ENCODE data around the gene COMMD8.
"Not testable (repeated sequence)": the region's sequence is repeated elsewhere in the genome, so short reads cannot be mapped to it uniquely, and the experiment has no call there.

COMMD8 gene

DNA sequence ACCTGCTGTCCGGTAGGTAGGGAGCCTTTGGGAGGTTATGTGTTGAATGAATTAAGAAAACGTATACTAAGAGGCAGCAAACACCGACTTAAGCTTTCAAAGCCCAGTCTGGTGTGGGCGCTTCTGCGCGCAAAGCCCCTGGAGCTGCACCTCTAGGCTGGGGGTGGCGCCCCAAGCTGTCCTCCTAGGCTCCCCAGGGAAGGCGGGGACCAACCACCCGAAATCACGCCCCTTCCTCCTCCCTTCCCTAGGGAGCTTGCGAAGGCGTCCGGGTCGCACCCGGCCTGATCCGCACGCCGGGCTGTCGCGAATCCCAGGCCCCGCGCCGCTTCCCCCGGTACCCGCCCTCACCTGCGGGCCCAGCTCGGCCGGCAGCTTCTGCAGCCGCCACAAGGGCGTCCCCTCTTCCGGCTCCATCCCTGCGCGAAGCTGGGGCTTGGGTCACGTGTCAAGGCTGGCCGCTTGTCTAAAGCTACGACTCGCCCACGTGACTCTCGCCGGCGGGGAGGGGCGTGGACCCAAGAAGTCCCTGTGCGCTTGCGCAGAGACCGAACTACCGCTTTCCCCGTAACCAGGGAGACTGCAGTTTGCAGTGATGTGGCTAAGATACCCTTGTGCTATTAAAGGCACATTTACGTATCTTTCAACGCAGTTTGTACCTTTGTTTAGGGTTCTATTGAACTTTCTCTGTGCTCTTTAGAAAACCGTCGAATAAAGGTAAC, at the start of gene COMMD8:
Gene COMMD8, minus strand, starts transcription at position 468 of the 722 bp plus-strand sequence. Its CDS starts 51 bp downstream, at position 417.
- DNase-seq = peak; percentile 96

GRCh38 chr4:47510506-47511143, 47.1 kb upstream of the COMMD8 start:
- no peak for DNase-seq

- no peak for DNase-seq
Observed at GRCh38 chr4:47505666-47506065, 42.2 kb upstream of the COMMD8 start.

- no peak for DNase-seq
Observed at GRCh38 chr4:47505147-47505546, 41.6 kb upstream of the COMMD8 start.

- no peak for DNase-seq
Observed at GRCh38 chr4:47500776-47501175, 37.3 kb upstream of the COMMD8 start.

- DNase-seq = no peak
Observed at GRCh38 chr4:47499700-47500099, 36.2 kb upstream of the COMMD8 start.

DNA sequence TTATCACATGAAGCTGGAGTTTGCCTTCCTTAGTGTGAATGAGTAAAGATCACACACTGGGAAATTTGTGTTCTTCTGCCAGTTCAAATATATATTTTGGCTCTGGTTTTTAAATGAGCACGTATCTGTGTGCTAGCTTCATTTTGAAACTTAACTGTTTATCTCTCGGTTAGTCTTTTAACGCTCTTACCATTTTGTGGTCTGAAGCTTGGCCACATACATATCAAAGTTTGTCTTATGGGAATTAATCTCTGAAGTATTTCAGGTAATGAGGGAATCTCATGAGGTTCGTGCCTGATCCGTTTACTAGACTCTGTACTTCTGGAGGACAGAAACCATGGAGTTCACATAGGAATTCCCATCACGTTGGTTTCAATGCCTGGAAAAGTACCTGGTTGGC, 35.4 kb upstream of the COMMD8 start:
- DNase-seq = no peak

DNA sequence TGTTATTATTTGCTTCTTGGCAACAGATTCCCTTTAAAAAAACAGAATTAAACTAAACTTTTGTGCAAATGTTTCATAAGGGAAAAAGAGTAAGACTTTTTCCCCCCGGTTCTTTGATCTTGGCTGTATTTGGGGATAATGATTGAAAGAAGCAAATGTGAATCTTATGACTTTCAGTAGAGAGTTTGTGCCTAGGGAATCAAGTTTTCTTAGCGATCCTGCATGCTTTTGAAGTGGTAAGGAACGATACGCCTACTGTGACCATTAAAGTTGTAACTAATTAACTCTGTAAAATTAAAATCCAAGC, 30.6 kb upstream of the COMMD8 start:
- no peak for DNase-seq

GRCh38 chr4:47493238-47494123, 30.0 kb upstream of the COMMD8 start:
- DNase-seq = no peak

DNA sequence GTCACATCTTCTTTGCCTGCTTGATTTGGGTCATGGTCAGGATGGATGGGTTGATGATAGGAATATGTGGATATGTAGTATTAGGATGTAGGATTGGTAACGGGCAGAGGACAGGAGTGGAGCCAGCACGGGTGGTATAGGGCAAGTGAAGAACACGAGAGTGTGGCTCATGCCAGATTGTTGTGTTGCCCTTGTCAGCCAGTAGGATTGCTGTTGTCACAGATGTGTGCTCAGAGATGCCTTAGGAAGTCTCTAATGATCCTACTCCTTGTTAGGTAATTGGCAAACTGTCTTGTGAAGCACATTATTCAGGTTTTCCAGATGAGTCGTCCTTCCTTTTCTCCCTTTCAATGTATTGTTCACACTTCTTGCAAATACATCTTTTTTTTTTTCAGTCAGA, 27.0 kb upstream of the COMMD8 start:
- no peak for DNase-seq

- DNase-seq = no peak
Observed at GRCh38 chr4:47488706-47489105, 25.2 kb upstream of the COMMD8 start.

- DNase-seq = not testable (repeated sequence)
Observed at GRCh38 chr4:47486727-47487126, 23.2 kb upstream of the COMMD8 start.

DNA sequence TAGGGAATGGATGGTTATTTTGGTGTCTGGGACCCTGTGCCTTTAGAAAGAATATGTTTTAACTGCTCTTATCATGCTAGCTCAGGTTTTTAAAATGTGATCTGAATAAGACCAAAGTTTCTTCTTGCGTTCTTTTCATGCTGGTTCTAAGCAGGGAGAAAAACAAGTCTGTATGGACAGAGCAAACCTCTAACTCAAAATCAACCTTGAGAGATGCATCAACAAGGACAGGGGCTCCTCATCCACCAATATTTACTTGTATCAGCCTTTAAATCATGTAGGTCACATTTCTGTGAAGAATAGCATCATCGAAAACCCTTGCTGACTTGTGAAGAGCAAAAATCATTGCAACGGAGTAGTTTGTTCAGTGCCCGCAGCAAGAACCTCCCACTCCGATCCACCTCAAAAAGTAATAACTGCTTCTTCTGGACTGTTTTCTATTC, 22.8 kb upstream of the COMMD8 start:
- DNase-seq = no peak

DNA sequence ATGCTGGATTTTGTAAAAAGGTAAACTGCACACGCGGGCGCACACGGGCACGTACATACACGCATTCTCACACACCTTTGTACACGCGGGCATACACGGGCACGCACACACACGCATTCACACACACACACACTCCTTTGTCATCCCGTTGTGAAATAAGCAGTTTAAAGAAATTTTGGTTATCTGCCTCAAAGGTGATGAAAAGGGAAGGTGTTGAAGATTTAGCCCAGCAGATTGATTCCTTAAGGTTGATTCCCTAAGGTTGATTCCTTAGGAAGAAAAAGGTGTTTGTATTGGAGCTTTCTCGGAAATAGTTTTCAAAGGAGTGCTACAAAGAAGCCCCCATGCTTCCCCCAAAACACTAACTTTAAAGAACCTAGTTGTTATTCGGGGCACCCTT, 22.3 kb upstream of the COMMD8 start:
- no peak for DNase-seq

- DNase-seq = peak; percentile 49
Observed at GRCh38 chr4:47485047-47485692, 21.7 kb upstream of the COMMD8 start, which contains the start of gene ATP10D. TSS of gene ATP10D (plus strand) at chr4:47485275. CDS start at chr4:47512541, 27,266 bp downstream.

DNA sequence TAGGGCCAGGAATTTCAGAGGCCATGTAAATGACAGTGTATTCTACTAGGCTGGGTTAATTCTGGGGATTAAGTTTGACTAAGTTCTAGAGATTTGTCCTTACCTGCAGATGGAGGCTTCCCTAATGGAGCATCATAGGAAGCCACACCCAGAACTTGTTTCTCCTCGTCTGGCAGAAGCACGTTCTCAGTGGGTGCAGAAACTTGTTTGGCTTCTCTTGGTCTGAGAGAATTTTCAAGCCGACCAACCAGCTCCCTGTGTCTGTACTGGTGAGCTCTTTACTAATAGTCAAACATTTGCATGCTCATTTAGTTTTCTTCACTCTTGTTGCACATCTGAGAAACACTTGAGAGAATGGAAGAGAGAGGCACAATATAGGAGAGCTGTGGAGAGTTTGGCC, 20.7 kb upstream of the COMMD8 start:
- DNase-seq = no peak

GRCh38 chr4:47483745-47484144, 20.2 kb upstream of the COMMD8 start:
- no peak for DNase-seq

DNA sequence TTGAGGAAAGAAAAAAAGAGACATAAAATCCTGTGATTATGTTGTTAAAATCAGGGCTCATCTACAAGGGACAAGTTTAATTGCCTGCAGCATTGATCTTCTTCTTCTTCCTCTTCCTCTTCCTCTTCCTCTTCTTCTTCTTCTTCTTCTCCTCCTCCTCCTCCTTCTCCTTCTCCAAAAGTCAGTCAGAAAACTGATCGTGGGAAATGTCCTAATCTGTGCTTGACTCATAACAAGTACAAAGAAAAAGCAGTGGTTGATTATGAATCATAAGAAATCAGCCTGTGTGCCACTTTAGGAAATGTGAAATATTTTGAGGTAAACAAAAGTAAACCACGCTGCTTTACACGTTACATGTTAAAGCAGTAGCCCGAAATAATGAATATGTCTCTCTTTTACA, 18.8 kb upstream of the COMMD8 start:
- no peak for DNase-seq

DNA sequence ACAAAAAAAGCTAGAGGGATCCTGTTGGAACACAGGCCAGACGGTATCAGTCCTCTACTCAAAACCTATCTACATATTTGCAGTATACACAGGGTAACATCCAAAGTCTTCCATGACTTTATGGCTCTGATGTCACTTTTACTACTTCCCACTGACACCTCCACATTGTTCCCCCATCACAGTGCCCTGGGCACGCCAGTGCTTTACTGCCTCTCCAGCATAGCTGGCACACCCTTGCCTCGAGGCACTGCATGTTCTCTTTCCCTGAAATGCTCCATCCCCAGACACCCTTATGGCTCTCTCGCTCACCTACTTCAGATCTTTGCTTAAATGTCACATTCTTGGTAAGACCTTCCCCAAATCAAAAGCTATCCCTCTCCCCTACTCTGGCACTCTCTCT, 15.3 kb upstream of the COMMD8 start:
- no peak for DNase-seq

- DNase-seq = no peak
Observed at GRCh38 chr4:47475411-47475810, 11.9 kb upstream of the COMMD8 start.

DNA sequence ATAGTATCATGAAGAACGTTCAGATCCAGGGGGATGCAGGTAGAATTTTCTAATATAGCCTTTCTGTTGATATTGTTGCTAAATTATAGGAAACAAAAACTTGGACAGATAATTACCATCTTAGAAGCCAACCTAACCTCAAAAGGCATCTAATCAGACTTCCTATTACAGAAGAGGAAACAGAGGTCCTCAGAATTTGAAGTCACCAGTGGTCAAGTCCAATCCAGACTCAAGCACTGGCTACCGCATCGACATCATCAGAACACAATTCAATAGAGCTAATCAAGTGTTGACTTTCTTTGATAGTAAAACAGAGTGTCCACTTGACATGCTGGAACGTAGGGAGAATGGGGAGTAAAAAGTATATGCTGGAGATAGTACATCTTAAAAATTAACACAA, 11.3 kb upstream of the COMMD8 start:
- no peak for DNase-seq

GRCh38 chr4:47473141-47473750, 9.7 kb upstream of the COMMD8 start:
- DNase-seq = no peak

GRCh38 chr4:47471591-47471990, 8.1 kb upstream of the COMMD8 start:
- no peak for DNase-seq
